H1 (cell line): Measurements from ENCODE around the gene IPO9. TPM values are rescaled to one million over a fixed set of nuclear protein-coding genes. Genes with fewer than 3 reads are reported as not detected.

Experiments used
- CTCF ChIA-PET: fragments of 300-600 bp; sonication (Branson Sonifier 250); formaldehyde crosslinking; loops from one replicate; lab custom pipeline; 2021; ENCODE audit not compliant: partially characterized antibody; lab: Charles Lee
- POLR2A ChIA-PET: fragments of 300-600 bp; sonication (Branson Sonifier 250); formaldehyde crosslinking; loops from one replicate; lab custom pipeline; 2021; ENCODE audit warnings: inconsistent platforms; ENCODE audit not compliant: partially characterized antibody; lab: Charles Lee
- DNase-seq, 2 experiments: peaks; one replicate each; pipeline versions ENCODE4 v3.0.0 to v3.0.0-alpha.2; 2010 to 2022; ENCODE audit warnings: low spot score in 2 of 2, low read depth in 1 of 2, mixed read lengths in 1 of 2
- FAIRE-seq: peaks from 2 replicates; lab custom pipeline; 2011; peaks lifted over from hg19 to GRCh38; lab: Jason Lieb, UNC
- H2AFZ ChIP-seq: 2 replicates; pipeline ENCODE4 v1.8.1; 2012; ENCODE audit warnings: low read length, inconsistent platforms
- H2AK5ac ChIP-seq: 2 replicates; pipeline ENCODE4 v1.6.1; 2013; ENCODE audit warnings: low read depth, low read length
- H2BK120ac ChIP-seq: replicated peaks from 2 replicates; pipeline ENCODE3; 2013; ENCODE audit warnings: low read depth, low read length, inconsistent platforms
- H2BK12ac ChIP-seq: 2 replicates; pipeline ENCODE4 v1.6.1; 2013; ENCODE audit warnings: low read depth, low read length
- H2BK15ac ChIP-seq: 2 replicates; pipeline ENCODE4 v1.6.1; 2013; ENCODE audit warnings: low read length
- H2BK20ac ChIP-seq: 2 replicates; pipeline ENCODE4 v1.6.1; 2013; ENCODE audit warnings: low read length
- H2BK5ac ChIP-seq: 2 replicates; pipeline ENCODE4 v1.6.1; 2013; ENCODE audit warnings: low read depth, low read length
- H3K14ac ChIP-seq: 2 replicates; pipeline ENCODE4 v1.6.1; 2013; ENCODE audit warnings: inconsistent platforms; ENCODE audit not compliant: insufficient read length
- H3K18ac ChIP-seq: 2 replicates; pipeline ENCODE4 v1.6.1; 2013; ENCODE audit warnings: low read length; ENCODE audit errors: extremely low read depth
- H3K23ac ChIP-seq: 2 replicates; pipeline ENCODE4 v1.6.1; 2013; ENCODE audit warnings: inconsistent platforms; ENCODE audit not compliant: insufficient read length
- H3K23me2 ChIP-seq: 2 replicates; pipeline ENCODE4 v1.6.1; 2013; ENCODE audit warnings: low read depth, low read length
- H3K27ac ChIP-seq: 2 replicates; pipeline ENCODE4 v1.6.1; 2011; ENCODE audit warnings: low read depth, low read length, inconsistent platforms
- H3K27me3 ChIP-seq, 4 experiments: replicated peaks in 1 of 4; 1 replicate in 1 of 4; 2 replicates in 3 of 4; pipeline versions ENCODE4 v1.6.1 to v1.8.1; 2011 to 2013; ENCODE audit warnings: low read length in 3 of 4, mild to moderate bottlenecking in 3 of 4, inconsistent platforms in 2 of 4, mixed read lengths in 2 of 4, moderate library complexity in 1 of 4; ENCODE audit not compliant: control insufficient read depth in 3 of 4, insufficient read depth in 3 of 4; ENCODE audit errors: extremely low read depth in 1 of 4
- H3K36me3 ChIP-seq, 4 experiments: 2 replicates each; pipeline versions ENCODE4 v1.6.1 to v1.8.1; 2011 to 2013; ENCODE audit warnings: mild to moderate bottlenecking in 4 of 4, low read length in 3 of 4, moderate library complexity in 2 of 4, control low read depth in 1 of 4, inconsistent platforms in 1 of 4; ENCODE audit not compliant: insufficient read depth in 4 of 4, control insufficient read depth in 2 of 4
- H3K4ac ChIP-seq: replicated peaks from 2 replicates; pipeline ENCODE3; 2013; ENCODE audit warnings: low read length, low read depth, mixed read lengths, inconsistent platforms; ENCODE audit not compliant: insufficient read length
- H3K4me1 ChIP-seq, 4 experiments: replicated peaks in 1 of 4; 1 replicate in 1 of 4; 2 replicates in 3 of 4; pipeline versions ENCODE4 v1.6.1 to v1.8.1; 2011 to 2013; ENCODE audit warnings: low read length in 3 of 4, inconsistent platforms in 2 of 4, mixed read lengths in 1 of 4; ENCODE audit not compliant: insufficient read depth in 4 of 4, control insufficient read depth in 3 of 4
- H3K4me2 ChIP-seq, 2 experiments: 2 replicates each; pipeline versions ENCODE4 v1.6.1 to v1.8.1; 2011 to 2013; ENCODE audit warnings: low read depth in 2 of 2, low read length in 2 of 2, control low read depth in 1 of 2, inconsistent platforms in 1 of 2, mild to moderate bottlenecking in 1 of 2; ENCODE audit not compliant: insufficient read depth in 1 of 2
- H3K4me3 ChIP-seq, 4 experiments: fragments of 200-600, 300-600 bp in 1 of 4; sonication (generic), shearing (Covaris generic), sonication (Bioruptor Twin) in 1 of 4; 2 replicates each; pipeline versions ENCODE4 v1.5.1 to v1.8.1; 2011 to 2016; ENCODE audit warnings: low read length in 4 of 4, low read depth in 3 of 4, control low read depth in 2 of 4, inconsistent platforms in 2 of 4, mild to moderate bottlenecking in 2 of 4, mixed read lengths in 1 of 4, moderate library complexity in 1 of 4; ENCODE audit not compliant: insufficient read depth in 2 of 4; ENCODE audit errors: extremely low read depth in 1 of 4
- H3K56ac ChIP-seq: replicated peaks from 2 replicates; pipeline ENCODE3; 2013; ENCODE audit warnings: low read depth, mild to moderate bottlenecking, mixed read lengths, low read length, inconsistent platforms; ENCODE audit not compliant: insufficient read length
- H3K79me1 ChIP-seq: 2 replicates; pipeline ENCODE4 v1.6.1; 2013; ENCODE audit warnings: low read depth, low read length, control low read depth
- H3K79me2 ChIP-seq, 2 experiments: 2 replicates each; pipeline versions ENCODE4 v1.6.1 to v1.8.1; 2012 to 2013; ENCODE audit warnings: low read length in 2 of 2, mild to moderate bottlenecking in 2 of 2, inconsistent platforms in 1 of 2; ENCODE audit not compliant: insufficient read depth in 2 of 2, control insufficient read depth in 1 of 2
- H3K9ac ChIP-seq, 4 experiments: replicated peaks in 1 of 4; 1 replicate in 1 of 4; 2 replicates in 3 of 4; pipeline versions ENCODE4 v1.6.1 to v1.8.1; 2011 to 2013; ENCODE audit warnings: low read depth in 3 of 4, low read length in 3 of 4, control low read depth in 2 of 4, mild to moderate bottlenecking in 2 of 4, moderate library complexity in 2 of 4, inconsistent platforms in 1 of 4; ENCODE audit errors: extremely low read depth in 1 of 4
- H3K9me3 ChIP-seq, 2 experiments: 2 replicates each; pipeline versions ENCODE4 v1.6.1 to v1.8.1; 2012 to 2013; ENCODE audit warnings: mild to moderate bottlenecking in 2 of 2, moderate library complexity in 2 of 2, control low read depth in 1 of 2, inconsistent platforms in 1 of 2, low read depth in 1 of 2, low read length in 1 of 2, mixed read lengths in 1 of 2; ENCODE audit not compliant: insufficient read depth in 2 of 2
- H4K20me1 ChIP-seq, 2 experiments: replicated peaks in 1 of 2; 2 replicates each; pipeline versions ENCODE3 to v1.8.1; 2011 to 2013; ENCODE audit warnings: inconsistent platforms in 2 of 2, low read length in 2 of 2, mild to moderate bottlenecking in 1 of 2; ENCODE audit not compliant: insufficient read depth in 2 of 2, control insufficient read depth in 1 of 2
- H4K5ac ChIP-seq: 2 replicates; pipeline ENCODE4 v1.6.1; 2013; ENCODE audit warnings: low read length, low read depth, mixed read lengths, inconsistent platforms; ENCODE audit not compliant: insufficient read length
- H4K8ac ChIP-seq: 2 replicates; pipeline ENCODE4 v1.8.0; 2013; ENCODE audit warnings: mild to moderate bottlenecking, moderate library complexity, low read length, inconsistent platforms; ENCODE audit not compliant: insufficient read depth; ENCODE audit errors: extremely low read depth
- H4K91ac ChIP-seq: replicated peaks from 2 replicates; pipeline ENCODE3; 2013; ENCODE audit warnings: low read length, mixed read lengths, inconsistent platforms; ENCODE audit not compliant: insufficient read length
- BCL11A ChIP-seq, 2 experiments: IDR thresholded peaks; one replicate each; pipeline ENCODE4 v1.6.1; 2011; ENCODE audit warnings: low read depth in 2 of 2, low read length in 2 of 2, mild to moderate bottlenecking in 2 of 2
- BRCA1 ChIP-seq: IDR thresholded peaks from 2 replicates; pipeline ENCODE4 v1.6.1; 2012; ENCODE audit warnings: low read depth, low read length, improper control_type of control experiment
- CEBPB ChIP-seq: IDR thresholded peaks from 2 replicates; pipeline ENCODE4 v1.6.1; 2012; ENCODE audit warnings: low read depth, low read length
- EGR1 ChIP-seq: IDR thresholded peaks from 2 replicates; pipeline ENCODE4 v1.6.1; 2011; ENCODE audit warnings: low read depth, low read length, borderline replicate concordance
- EZH2 ChIP-seq: fragments of 200-600 bp; sonication (generic); IDR thresholded peaks from 2 replicates; pipeline ENCODE4 v1.7.1; 2012; ENCODE audit warnings: low read depth, mild to moderate bottlenecking, moderate library complexity, low read length, inconsistent platforms; ENCODE audit not compliant: severe bottlenecking
- GABPA ChIP-seq: IDR thresholded peaks from 2 replicates; pipeline ENCODE4 v1.6.1; 2011; ENCODE audit warnings: mild to moderate bottlenecking, low read length, moderate library complexity, borderline replicate concordance; ENCODE audit not compliant: insufficient read depth
- GTF2F1 ChIP-seq: IDR thresholded peaks from 2 replicates; pipeline ENCODE4 v1.6.1; 2012; ENCODE audit warnings: low read depth, low read length, improper control_type of control experiment, borderline replicate concordance
- HDAC6 ChIP-seq: IDR thresholded peaks from one replicate; pipeline ENCODE4 v1.7.1; 2012; ENCODE audit warnings: low read depth, mild to moderate bottlenecking, inconsistent platforms, low read length, moderate library complexity
- JUND ChIP-seq: IDR thresholded peaks from 2 replicates; pipeline ENCODE4 v1.6.1; 2011; ENCODE audit warnings: mild to moderate bottlenecking, improper control_type of control experiment, low read length
- KDM4A ChIP-seq: IDR thresholded peaks from one replicate; pipeline ENCODE4 v1.7.1; 2012; ENCODE audit warnings: low read depth, mild to moderate bottlenecking, moderate library complexity, low read length, inconsistent platforms; ENCODE audit not compliant: severe bottlenecking
- PHF8 ChIP-seq: fragments of 200-600 bp; sonication (generic); conservative IDR thresholded peaks from 2 replicates; pipeline ENCODE4 v1.7.1; 2012; ENCODE audit warnings: low read depth, mild to moderate bottlenecking, inconsistent platforms, low read length, moderate library complexity
- POLR2AphosphoS5 ChIP-seq: IDR thresholded peaks from 2 replicates; pipeline ENCODE4 v1.6.1; 2011; ENCODE audit warnings: low read depth, low read length
- SAP30 ChIP-seq: fragments of 300-600 bp; sonication (generic); IDR thresholded peaks from 2 replicates; pipeline ENCODE4 v1.7.1; 2012; ENCODE audit warnings: low read length, moderate library complexity, mild to moderate bottlenecking, inconsistent platforms; ENCODE audit not compliant: insufficient read depth, insufficient replicate concordance
- SIN3A ChIP-seq, 2 experiments: IDR thresholded peaks in 1 of 2; conservative IDR thresholded peaks in 1 of 2; 2 replicates each; pipeline ENCODE4 v1.6.1; 2011 to 2012; ENCODE audit warnings: low read length in 2 of 2, improper control_type of control experiment in 1 of 2, low read depth in 1 of 2, mild to moderate bottlenecking in 1 of 2
- WGBS, 2 experiments: shearing (Covaris generic) in 1 of 2; methylation state at CpG; one replicate each; pipeline versions ENCODE4 v1.1.6 to v1.1.7; 2013 to 2015; ENCODE audit warnings: low lambda C conversion rate in 2 of 2, mixed read lengths in 2 of 2, inconsistent platforms in 1 of 2, low coverage in 1 of 2, missing lambda C conversion rate in 1 of 2; ENCODE audit not compliant: insufficient replicate concordance in 2 of 2, insufficient coverage in 1 of 2, insufficient read length in 1 of 2; ENCODE audit errors: extremely low coverage in 1 of 2, missing lambda C conversion rate in 1 of 2; 5-methylcytosine and 5-hydroxymethylcytosine counted together
- polyA plus RNA-seq, 7 experiments: library from polyadenylated mRNA; depleted of rRNA in 3 of 7; stranded (reverse) in 5 of 7; unstranded in 2 of 7; fragments of >200 nt in 5 of 7; fragments of 200-250 nt in 2 of 7; gene quantifications; 1 replicate in 5 of 7; 2 replicates in 1 of 7; 4 replicates in 1 of 7; pipeline versions ENCODE4 v1.2.1 to v1.2.3, GENCODE V29; 2011 to 2013; ENCODE audit warnings: missing spikeins in 2 of 7, mixed read lengths in 2 of 7
- total RNA-seq: library from RNA; stranded (reverse); fragmentation: NEBNext Ultra II Directional; extraction: Animal tissue kit (Norgen Biotek cat#: 25700); gene quantifications from 2 replicates; pipeline ENCODE4 v1.2.1, GENCODE V29; 2021

The IPO9 gene
- total and polyA plus RNA-seq, 2 of the 8 experiments (the other 6 are each of a cell fraction or from before 2014, with no cell fraction given) = 61.0 to 122 TPM

DNA sequence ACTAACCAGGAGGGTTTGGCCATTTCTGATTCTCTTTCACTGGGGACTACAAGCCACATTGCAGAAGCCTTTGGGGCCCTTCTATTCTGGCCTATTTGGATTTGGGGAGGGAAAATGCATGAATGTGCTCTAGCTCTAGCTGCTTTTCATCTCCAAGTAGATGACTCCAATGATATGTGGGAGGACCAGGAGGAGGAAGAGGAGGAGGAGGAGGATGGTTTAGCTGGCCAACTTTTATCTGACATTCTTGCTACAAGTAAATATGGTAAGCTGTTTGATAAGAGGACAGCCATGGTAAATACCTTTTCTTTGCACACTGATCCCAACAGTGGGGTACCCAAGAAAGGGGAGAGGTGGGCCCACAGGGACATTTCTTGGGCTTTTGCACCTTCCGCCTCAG, 45.7 kb downstream of the IPO9 start:
- no peak overlapping the region for H3K27ac ChIP-seq
- peaks cover 0 to 2% of the 10 kb centered on the region in 2 experiments for H4K20me1 ChIP-seq
- H3K36me3 ChIP-seq = peaks cover 30 to 64% (median 59%) of the 10 kb centered on the region in 4 experiments
- H3K4me2 ChIP-seq = no peak overlapping the region
- H3K4me1 ChIP-seq = no peaks in the 10 kb centered on the region
- no peak overlapping the region for H2BK5ac ChIP-seq
- H3K23me2 ChIP-seq = no peaks in the 10 kb centered on the region
- no peak overlapping the region for H2BK120ac ChIP-seq
- no peak overlapping the region for H4K91ac ChIP-seq
- no peaks in the 10 kb centered on the region for H3K79me2 ChIP-seq
- H3K4me3 ChIP-seq = no peak overlapping the region
- TF ChIP-seq GTF2F1 = no peak
- no peak for TF ChIP-seq SAP30
- no peak for TF ChIP-seq CEBPB
- TF ChIP-seq BRCA1 = no peak
- no peak for TF ChIP-seq KDM4A
- TF ChIP-seq JUND = no peak
- no peak for TF ChIP-seq SIN3A (conservative IDR thresholded peaks at IDR 0.05 in 1 of 2, IDR thresholded peaks at IDR 0.05 in 1 of 2; ENCODE audit: low read depth in 1 of 2, low read length in 2 of 2)
- no peak for TF ChIP-seq EGR1
- TF ChIP-seq BCL11A (IDR thresholded peaks at IDR 0.05; ENCODE audit: low read depth in 2 of 2, low read length in 2 of 2) = no peak
- TF ChIP-seq PHF8 = no peak
- no peak for TF ChIP-seq POLR2AphosphoS5
- no peak for TF ChIP-seq GABPA
- TF ChIP-seq HDAC6 = no peak
- TF ChIP-seq EZH2 = no peak
- H4K5ac ChIP-seq = no peak overlapping the region
- H3K14ac ChIP-seq = no peak overlapping the region
- 87% methylated on average over 1 of the region's 1 CpG; no CpG with 5 or more reads in 1 of the 2 experiments for WGBS, 2 experiments
- no peak overlapping the region for H3K18ac ChIP-seq
- H3K27me3 ChIP-seq = no peaks in the 10 kb centered on the region
- no peak overlapping the region for H3K23ac ChIP-seq
- H3K9ac ChIP-seq = no peak overlapping the region
- no peak overlapping the region for H2BK20ac ChIP-seq
- no peak overlapping the region for H3K4ac ChIP-seq
- H3K9me3 ChIP-seq = no peaks in the 10 kb centered on the region
- H2BK12ac ChIP-seq = no peak overlapping the region
- no peak overlapping the region for H3K56ac ChIP-seq
- no peak for DNase-seq
- no peak overlapping the region for H2AK5ac ChIP-seq
- ChIA-PET POLR2A (interaction anchor here (1.2 to 2.3 kb wide), 2 partner anchors 9 to 88 kb away, joined by 3 to 12 read pairs; no protein-coding TSS in a partner anchor), CTCF (interaction anchor here (0.6 to 12.3 kb wide), 6 partner anchors 18 to 245 kb away, joined by 3 to 244 read pairs (median 4); partner anchors contain the start of gene SHISA4)
- no peak for FAIRE-seq
- no peak overlapping the region for H4K8ac ChIP-seq
- no peaks in the 10 kb centered on the region for H3K79me1 ChIP-seq
- H2AFZ ChIP-seq = no peak overlapping the region
- no peak overlapping the region for H2BK15ac ChIP-seq
